Measurements from ENCODE around the gene PODXL2.
"Not testable (repeated sequence)": the region's sequence is repeated elsewhere in the genome, so short reads cannot be mapped to it uniquely, and the experiment has no call there.

GRCh38 chr3:127654993-127655392, 26.0 kb downstream of the PODXL2 start:
- not testable (repeated sequence) for TF ChIP-seq SP1 (IDR thresholded peaks at IDR 0.05); CTBP1 (IDR thresholded peaks at IDR 0.05; ENCODE audit: borderline replicate concordance); TARDBP (IDR thresholded peaks at IDR 0.05); BHLHE40 (IDR thresholded peaks at IDR 0.05; ENCODE audit: borderline replicate concordance); FOXA1 (IDR thresholded peaks at IDR 0.05)
